LNCaP clone FGC (cell line): Measurements from ENCODE around the gene PDZRN3.
A peak's percentile ranks its signal among the peaks of the same experiment; 100 is the strongest.

Source experiments
- DNase-seq: peaks from one replicate; pipeline ENCODE4 v3.0.0-alpha.2; 2011; ENCODE audit warnings: low read depth
- H3K4me3 ChIP-seq: 2 replicates; pipeline ENCODE4 v1.5.1; 2011; ENCODE audit warnings: mild to moderate bottlenecking, low read depth, low read length, control low read depth
- TF ChIP-seq, protein P1 (sequence below): IDR thresholded peaks from 2 replicates; pipeline ENCODE4 v1.5.1; 2012; ENCODE audit warnings: mild to moderate bottlenecking; ENCODE audit not compliant: control insufficient read depth, insufficient read depth; ENCODE audit errors: extremely low read depth

The PDZRN3 gene

DNA sequence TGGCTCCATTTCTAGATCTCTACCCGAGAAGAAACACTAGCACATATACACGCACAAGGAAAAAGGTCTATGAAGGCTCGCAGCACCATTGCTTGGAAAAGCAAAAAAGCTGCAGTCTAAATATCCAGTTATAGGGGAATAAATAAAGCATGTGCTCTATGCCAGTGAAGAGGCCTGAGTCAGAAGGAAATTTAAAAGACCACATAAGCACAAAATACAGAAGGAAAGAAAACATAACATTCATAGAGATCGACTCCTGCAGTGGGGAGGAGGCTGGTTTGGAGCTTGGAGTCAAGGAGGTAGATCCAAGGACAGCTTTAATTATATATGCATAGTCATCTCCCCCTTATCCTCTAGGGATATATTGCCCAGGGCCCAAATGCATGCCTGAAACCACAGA lies 114.4 kb downstream of the PDZRN3 start:
- no peak overlapping the region for H3K4me3 ChIP-seq
- no peak for DNase-seq
- TF ChIP-seq, protein P1, sequence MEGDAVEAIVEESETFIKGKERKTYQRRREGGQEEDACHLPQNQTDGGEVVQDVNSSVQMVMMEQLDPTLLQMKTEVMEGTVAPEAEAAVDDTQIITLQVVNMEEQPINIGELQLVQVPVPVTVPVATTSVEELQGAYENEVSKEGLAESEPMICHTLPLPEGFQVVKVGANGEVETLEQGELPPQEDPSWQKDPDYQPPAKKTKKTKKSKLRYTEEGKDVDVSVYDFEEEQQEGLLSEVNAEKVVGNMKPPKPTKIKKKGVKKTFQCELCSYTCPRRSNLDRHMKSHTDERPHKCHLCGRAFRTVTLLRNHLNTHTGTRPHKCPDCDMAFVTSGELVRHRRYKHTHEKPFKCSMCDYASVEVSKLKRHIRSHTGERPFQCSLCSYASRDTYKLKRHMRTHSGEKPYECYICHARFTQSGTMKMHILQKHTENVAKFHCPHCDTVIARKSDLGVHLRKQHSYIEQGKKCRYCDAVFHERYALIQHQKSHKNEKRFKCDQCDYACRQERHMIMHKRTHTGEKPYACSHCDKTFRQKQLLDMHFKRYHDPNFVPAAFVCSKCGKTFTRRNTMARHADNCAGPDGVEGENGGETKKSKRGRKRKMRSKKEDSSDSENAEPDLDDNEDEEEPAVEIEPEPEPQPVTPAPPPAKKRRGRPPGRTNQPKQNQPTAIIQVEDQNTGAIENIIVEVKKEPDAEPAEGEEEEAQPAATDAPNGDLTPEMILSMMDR, result no peak

DNA sequence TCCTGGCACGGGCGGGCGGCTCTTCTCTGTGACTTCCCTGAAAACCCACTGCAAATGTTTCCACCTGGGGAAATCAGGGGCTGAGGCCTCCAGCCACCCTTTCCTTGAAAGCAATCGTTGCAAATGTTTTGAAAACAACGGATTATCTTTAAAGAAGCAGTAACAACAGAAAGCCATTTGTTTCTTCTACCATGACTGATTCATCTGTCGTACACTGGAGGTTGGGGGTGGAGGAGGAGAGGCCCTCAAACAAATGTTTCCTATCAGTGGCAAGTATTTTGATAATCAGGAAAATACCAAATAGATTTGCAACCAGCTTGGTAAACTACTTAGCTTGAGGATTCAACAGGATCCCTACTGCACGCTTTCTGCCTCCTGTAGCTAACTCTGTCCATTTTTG lies 114.9 kb downstream of the PDZRN3 start:
- no peak for DNase-seq
- TF ChIP-seq, protein P1, result no peak
- no peak overlapping the region for H3K4me3 ChIP-seq

DNA sequence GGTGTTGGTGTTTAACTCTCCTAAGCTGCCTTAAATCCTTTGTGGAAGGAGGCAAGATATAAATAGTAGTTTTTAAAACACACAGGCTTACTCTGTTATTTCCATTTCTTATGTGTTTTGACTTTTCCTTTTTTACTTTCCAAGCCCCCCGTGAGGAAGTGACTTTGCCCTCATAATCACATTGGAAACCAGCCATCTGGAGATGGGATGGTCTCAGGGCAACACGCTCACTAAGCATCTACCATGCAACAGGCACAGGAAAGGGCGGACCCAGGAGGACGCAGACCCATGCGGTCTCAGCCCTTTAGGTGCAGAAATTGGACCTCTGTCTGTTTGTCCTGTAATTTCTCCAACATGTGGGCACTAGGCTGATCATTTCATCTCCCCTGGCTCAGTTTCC lies 115.7 kb downstream of the PDZRN3 start:
- TF ChIP-seq, protein P1, result no peak
- H3K4me3 ChIP-seq, result no peak overlapping the region
- DNase-seq, result no peak

DNA sequence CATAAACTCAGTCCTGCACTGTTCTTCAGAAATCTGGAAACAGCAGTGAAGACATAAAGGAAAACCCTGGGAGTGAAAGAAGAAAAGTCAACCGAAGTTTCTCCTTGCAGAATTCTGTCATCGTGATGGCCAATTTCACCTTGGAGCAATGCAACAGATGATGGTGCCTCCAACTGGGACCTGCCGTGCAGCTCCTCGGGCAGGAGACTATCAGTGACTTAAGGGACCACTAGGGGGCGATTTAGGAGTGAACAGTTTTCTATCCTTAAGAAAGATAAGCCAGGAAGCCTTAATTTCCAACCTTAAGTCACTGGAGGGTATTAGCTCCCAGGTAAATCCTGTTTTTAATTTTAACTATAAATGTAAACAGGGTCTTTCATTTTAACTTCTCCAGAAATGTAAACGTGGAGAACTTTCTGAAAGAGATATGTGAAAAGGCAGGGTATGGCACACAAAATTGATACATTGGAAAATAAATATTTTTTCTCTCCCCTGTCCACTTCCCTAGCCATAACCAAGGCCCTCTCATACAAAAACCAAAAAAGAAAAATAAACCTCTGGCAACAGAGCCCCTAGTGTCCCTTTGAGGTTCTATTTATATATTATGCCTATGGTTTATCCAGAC lies 116.3 kb downstream of the PDZRN3 start:
- TF ChIP-seq, protein P1, result peak; percentile 75
- no peak overlapping the region for H3K4me3 ChIP-seq
- DNase-seq, result no peak

DNA sequence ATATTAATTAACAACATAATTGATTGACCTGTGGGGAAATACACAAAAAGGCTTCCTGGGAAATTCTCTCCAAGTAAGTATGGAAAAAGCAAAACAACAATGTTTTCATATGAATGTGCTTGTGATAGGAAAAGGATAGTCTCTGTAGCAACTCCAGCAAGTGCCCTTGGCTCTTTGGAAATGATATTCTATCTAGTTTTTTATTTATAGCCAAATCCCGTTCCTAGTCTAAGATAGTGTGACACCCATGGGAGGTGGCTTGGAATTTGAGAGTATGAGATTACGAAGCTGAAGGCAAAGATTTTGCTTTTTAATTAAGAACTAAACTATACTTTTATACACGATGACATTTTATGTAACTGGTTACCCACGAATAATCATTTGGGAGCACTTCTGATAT lies 119.9 kb downstream of the PDZRN3 start:
- H3K4me3 ChIP-seq, result no peak overlapping the region
- DNase-seq, result no peak
- TF ChIP-seq, protein P1, result no peak

DNA sequence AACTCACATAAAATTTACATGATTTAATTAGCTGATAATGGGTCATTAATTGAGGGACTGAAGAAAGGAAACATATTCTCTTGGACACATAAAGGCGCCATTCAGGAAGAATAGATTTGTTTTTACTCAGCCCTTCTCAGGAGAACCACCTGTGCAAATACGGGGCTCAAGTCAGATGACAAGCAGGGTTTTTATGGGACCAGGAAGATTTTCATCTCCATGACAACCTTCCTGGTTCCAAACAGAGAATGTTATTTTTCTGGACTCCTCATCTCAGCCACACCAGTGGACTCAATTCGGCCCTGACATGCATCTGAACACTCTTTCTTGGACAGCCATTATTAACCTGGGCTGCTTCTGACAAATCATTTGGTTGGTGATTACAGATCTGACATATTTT lies 120.5 kb downstream of the PDZRN3 start:
- TF ChIP-seq, protein P1, result no peak
- DNase-seq, result peak; percentile 90
- no peak overlapping the region for H3K4me3 ChIP-seq

DNA sequence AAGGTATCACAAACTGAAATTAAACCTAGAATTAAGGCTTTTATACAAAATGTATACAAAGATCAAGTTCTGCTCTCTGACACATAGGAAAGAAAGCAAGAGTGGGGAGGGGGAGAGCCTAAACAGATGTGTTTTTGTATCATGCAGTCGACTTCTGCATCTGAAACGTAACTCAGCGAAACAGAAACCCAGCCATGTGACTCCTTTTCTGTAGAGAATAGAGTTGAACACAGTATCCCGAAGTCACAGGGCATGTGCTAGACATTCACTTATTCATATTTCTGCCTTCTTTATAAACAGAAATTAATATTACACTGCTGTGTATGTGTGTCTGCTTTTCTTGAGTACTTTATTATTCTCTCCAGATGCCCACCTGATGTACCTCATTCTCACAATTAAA lies 121.0 kb downstream of the PDZRN3 start:
- TF ChIP-seq, protein P1, result no peak
- no peak for DNase-seq

More for the DNA sequence above, 121.0 kb downstream of the PDZRN3 start:
- H3K4me3 ChIP-seq, result no peak overlapping the region
